ENCODE measurements around the gene DYRK1A.

DYRK1A gene

GRCh38 chr21:37385179-37385765 is 18.7 kb downstream of the DYRK1A start:
- no peak for DNase-seq

- DNase-seq = no peak
Observed at GRCh38 chr21:37386151-37386550, 19.6 kb downstream of the DYRK1A start.

DNA sequence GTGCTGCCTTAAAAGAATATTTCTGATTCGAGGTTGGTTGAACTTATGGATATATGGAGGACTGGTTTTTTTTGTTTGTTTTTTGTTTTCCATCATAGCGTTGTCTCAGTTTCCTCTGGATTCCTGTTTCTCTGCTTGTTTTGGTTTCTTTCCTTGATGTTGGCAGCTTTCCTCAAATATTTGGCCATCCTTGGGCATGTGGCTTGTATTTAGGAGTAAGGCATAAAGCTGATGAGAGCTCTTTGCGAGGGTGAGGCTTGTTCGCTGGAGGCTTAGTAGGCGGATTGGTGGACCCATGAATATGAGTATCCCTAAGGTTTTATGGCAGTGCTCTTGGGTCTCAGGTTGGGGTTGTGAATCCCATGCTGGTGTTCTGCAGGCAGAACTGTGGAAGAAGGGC is 22.9 kb downstream of the DYRK1A start:
- DNase-seq = no peak

GRCh38 chr21:37391666-37392065 is 25.1 kb downstream of the DYRK1A start:
- DNase-seq = no peak

GRCh38 chr21:37392441-37392840 is 25.9 kb downstream of the DYRK1A start:
- no peak for DNase-seq

DNA sequence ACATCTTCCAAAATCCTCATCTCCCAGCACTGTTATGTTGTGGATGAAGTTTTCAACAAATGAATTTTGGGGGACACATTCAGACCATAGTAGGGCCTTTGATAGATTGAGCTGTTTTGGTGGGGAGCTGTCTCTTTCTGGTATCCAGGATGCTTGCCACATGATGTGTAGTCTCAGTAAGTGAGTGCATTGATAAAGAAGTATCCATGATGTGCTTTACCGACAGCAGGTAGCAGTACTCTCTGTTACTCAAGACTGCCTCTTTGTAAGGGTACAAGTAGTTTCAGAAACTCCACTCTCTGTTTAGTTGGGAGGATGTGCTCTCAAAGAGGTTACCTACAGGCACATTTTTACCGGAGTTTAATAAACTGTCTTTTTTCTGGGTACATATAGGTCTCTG is 26.5 kb downstream of the DYRK1A start:
- DNase-seq = no peak

DNA sequence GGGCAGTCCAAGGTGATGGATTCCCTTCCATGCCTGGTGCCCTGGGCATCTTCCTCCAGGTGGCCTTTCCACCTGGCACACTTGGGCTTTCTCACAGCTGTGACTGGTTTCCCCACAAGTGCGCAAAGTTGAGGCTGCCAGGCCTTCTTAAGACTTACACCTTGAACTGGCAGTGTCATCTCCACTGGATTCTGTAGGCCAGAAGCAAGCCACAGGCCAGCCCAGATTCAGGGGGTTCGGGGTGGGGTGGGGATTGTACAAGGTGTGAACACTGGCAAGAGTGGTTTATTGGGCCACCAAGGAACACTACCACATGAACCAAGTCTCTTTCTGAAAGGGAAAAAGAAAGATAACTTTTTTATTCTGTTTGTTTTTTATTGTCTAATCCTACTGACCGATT is 27.2 kb downstream of the DYRK1A start:
- no peak for DNase-seq

DNA sequence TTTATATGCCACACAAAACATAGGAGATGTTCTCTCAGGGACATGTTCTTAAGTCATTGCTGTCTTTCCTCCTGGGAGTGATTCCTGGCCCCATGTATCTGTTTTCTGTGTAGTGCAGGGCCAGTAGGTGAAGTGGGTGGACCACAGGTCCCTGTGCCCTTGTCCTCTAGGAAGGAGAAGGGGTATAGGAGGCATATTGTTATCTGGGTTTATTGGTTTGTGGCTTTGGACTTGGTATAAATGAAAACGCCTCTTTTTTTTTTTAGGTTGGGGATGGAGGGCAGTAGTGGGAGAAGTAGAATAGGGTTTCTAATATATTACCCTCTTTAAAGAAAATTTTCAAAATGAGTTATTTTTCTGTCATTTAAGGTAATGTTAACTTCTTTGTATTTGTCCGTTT is 29.4 kb downstream of the DYRK1A start:
- DNase-seq = no peak

DNA sequence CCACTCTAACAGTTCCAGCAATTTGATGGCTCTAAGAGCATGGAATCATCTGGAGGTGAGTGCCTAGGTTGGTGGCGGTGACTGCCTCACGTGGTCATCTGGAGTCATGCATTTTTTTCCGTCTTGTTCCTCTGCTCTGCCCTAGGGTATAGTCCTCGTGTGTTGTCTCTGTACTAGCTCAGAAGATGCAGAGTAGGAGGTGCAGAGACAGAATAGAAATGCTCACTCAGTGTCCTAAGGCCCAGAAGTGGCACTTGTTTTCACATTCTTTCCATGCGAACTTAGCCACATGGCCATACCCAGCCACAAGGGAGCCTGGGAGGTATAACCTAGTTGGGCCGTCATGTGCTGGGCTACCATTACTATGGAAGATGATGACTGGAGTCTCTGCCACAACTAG is 30.3 kb downstream of the DYRK1A start:
- DNase-seq = no peak

- no peak for DNase-seq
Observed at GRCh38 chr21:37398697-37399096, 32.1 kb downstream of the DYRK1A start.

- DNase-seq = no peak
Observed at GRCh38 chr21:37402251-37402867, 35.8 kb downstream of the DYRK1A start.

DNA sequence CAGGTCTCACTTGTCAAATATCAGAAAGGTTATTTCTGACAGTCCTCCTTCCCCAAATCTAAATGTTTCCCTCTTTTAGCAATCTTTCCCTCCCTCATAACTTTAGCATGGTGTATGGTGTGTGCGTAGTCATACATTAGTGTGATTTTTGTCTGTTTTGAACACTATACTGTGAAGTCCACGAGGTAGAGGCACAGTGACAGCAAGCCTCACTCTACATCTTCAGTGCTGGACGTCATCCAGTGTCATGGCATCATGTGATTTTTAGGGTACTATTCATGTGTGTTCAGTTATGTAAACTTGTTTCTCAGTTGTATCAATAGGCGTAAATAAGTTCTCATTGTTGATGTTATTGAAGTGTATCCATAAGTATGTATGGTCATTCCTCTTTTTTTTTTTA is 39.1 kb downstream of the DYRK1A start:
- no peak for DNase-seq

GRCh38 chr21:37407719-37408420 is 41.3 kb downstream of the DYRK1A start:
- no peak for DNase-seq

- no peak for DNase-seq
Observed at GRCh38 chr21:37408464-37409193, 42.1 kb downstream of the DYRK1A start.

GRCh38 chr21:37410639-37411038 is 44.1 kb downstream of the DYRK1A start:
- DNase-seq = no peak

- no peak for DNase-seq
Observed at GRCh38 chr21:37412603-37413360, 46.2 kb downstream of the DYRK1A start.

- no peak for DNase-seq
Observed at GRCh38 chr21:37413553-37414291, 47.1 kb downstream of the DYRK1A start.

DNA sequence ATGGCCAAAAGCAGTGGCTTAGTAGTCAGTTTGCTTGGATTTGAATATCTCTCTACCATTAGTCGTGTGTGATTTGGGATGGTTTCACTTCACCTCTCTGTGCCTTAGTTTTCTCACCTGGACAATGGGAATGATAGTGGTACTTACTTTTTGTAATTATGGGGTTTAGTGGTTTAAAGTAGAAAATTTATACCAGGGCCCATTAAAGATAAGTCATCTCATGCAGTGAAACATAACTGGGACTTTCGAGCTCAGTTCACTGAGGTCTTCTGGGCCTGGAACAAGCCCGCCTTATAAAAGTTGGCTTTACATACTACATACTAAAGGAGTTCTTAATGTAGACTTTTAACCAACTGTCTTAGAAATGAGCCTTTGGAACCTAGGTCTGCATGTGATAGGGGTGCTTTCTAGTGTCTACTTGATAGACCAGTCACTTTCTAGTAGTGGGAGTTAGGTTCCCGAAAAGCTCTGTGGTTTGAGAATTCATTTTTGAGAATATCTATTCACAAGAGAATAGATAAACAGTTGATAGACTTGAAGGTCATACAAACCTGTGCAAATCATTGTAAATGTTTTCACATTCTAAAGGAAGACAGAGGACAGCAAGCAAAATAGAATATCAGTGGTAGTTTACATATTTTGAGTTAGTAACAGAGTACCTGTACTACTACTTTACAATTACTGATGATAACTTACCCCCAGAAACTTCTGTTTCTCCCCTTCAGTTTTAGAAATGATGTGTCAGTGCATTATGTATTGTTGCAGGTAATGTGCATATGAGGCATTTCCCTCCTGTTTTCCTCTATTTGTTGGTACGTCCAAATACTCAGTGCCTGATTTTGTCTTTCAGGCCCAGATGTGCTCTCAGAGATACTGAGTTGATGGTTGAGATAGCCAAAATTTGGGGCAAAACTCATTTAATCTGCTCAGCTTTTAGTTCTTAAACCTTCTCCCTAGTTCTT is 48.0 kb downstream of the DYRK1A start:
- DNase-seq = no peak

DNA sequence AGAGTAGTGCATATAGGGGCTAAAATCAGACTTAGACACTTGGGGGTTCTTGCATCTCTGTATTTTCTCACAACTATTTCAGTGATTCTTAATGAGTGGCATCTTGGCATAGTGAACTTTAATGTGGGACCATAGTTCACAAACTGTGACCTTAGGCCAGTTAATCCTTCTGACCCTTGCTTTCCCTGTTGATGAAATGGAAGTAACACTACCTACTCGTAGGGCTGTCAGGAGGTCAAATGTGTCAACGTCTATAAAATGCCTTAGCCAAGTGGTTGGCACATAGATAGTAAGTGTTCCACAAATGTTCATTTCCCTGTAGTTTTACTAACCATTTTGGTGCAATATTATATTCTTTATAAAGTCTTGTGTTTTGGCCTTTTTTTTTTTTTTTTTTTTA is 49.4 kb downstream of the DYRK1A start:
- no peak for DNase-seq

DNA sequence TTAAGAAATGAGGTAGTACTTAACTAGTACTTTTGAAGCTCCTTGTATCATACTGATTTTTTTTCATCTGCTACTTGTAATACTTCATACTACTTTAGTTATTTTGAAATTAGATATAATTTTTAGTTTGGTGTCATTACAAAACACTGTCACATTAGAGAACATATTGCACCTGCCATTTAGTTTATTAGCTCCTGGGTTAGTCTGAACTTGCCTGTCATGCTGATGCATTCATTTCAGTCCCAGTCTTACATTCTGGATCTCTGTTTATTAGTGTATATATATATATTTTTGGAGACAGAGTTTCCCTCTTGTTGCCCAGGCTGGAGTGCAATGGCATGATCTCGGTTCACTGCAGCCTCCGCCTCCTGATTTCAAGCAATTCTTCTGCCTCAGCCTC is 50.3 kb downstream of the DYRK1A start:
- no peak for DNase-seq

All from T1000 (cell line).